ENCODE data around the gene CDC14A.
A peak's percentile ranks its signal among the peaks of the same experiment; 100 is the strongest.
"Not testable (repeated sequence)": the region's sequence is repeated elsewhere in the genome, so short reads cannot be mapped to it uniquely, and the experiment has no call there.

The CDC14A gene

DNA sequence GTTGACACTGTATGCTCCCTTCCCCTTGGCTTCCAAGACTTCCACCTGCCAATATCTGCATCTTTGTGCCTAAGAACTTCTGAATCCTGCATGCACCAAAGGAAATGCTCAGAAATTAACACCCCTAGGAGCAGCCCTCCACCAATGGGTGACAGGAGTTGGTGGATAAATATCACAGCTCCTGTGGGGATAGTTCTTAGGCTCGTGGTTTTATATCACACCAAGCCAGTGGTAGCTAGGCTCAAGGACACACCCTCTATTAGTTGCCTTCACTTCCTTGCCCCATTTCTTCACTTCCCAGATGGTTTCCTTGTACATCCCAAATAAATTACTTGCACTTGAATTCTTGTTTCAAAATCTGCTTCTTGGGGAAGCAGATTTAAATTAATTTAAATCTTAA lies 16.9 kb upstream of the CDC14A start:
- DNase-seq = no peak

DNA sequence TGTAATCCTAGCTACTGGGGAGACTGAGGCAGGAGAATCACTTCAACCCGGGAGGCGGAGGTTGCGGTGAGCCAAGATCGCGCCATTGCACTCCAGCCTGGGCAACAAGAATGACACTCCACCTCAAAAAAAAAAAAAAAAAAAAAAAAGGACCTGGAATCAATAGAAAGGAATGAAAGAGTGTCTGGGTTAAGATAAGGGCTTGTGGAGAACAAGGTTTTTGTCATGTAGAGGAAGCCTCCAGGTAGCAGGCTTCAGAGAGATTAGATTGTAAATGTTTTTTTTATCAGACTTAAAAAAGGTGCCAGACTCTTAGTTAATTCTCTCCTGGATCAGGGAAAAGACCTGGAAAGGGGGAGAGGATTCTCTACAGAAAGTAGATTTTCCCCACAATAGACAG lies 14.4 kb upstream of the CDC14A start:
- DNase-seq = not testable (repeated sequence)

- not testable (repeated sequence) for DNase-seq
Measured at GRCh38 chr1:100339735-100340134, 12.6 kb upstream of the CDC14A start.

GRCh38 chr1:100340494-100340893 lies 11.8 kb upstream of the CDC14A start:
- DNase-seq = no peak

GRCh38 chr1:100342348-100342747 lies 10.0 kb upstream of the CDC14A start:
- no peak for DNase-seq

DNA sequence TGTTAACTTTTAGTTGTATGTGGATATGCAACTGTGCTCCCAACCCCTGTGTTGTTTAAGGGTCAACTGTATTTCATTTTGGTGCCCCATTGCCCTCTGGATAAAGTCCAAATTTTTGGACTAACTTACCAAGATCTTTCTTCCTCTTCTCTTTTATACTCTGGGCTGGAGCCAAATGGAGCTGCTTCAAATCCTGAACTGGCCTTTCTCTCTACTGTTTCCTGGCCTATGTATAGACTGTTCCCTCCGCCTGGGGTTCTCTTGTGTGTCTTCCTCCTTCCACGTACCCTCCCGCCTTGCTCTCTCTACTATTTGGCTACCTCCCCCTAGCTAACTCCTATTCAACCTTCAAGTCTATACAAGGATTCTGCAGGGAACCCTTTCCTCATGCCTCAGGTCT lies 8.4 kb upstream of the CDC14A start:
- no peak for DNase-seq

GRCh38 chr1:100344774-100345173 lies 7.5 kb upstream of the CDC14A start:
- no peak for DNase-seq

- DNase-seq = no peak
Measured at GRCh38 chr1:100346387-100346786, 5.9 kb upstream of the CDC14A start.

DNA sequence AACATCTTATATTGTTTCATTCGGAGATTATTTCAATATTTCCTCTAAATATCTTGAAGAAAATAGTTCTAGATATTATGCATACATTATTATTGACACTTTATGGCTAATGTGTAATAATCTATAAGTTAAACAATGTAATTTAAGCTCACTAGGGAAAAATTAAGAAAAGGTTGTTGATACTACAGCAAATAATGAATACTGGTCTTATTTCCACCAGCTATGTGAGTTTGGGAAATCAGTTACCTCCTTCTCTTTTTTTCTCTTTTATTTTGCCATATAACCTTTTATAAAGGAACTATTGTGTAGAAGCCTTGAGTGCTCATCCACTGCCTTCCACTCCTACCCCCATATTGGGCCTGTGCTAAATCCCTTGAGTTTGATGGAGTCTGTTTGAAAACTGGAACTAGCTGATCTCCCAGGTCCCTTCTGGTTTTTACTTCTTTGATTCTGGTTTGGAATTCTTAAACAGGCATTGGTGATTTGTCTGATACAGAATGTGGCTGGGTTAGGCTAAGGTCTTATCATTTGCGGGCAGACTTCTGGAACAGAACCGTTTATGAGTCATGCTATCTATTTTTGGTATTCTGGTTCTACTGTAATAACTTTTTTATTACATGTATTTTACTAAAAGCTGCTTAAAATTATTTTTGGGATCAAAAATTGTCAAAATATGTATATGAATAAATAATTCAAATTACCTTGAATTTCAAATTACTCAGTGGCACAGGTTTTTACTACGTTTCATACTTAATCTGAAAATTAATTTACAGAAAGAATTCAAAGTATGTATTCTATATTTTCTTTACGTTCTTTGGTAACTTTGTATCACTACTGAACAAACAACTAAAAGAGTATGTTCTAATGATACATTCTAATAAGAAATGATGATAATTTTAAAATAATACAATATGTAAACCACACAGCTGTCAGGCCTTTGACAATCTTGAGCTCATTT lies 5.0 kb upstream of the CDC14A start:
- no peak for DNase-seq

DNA sequence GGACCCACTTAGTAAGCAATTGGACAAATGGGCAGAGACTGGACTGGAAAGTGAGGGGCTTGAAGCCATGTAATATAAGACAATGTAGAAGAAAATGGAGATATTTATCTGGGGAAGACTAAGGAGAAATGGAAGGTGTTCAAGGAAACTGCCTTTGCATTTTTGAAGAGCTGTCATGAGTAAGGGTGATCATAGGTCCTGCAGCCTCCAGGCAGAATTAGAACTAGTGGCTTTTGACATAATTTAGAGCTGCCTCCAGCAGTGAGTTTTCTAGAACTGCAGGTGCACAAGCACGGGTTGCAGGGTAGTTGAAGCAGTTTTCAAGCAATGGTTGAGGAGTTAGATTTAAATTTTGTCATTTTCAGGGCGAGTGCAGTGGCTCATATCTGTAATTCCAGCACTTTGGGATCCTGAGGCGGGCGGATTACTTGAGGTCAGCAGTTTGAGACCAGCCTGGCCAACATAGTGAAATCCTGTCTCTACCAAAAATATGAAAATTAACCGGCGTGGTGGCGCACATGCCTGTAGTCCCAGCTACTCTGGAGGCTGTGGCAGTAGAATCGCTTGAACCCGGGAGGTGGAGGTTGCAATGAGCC lies 3.7 kb upstream of the CDC14A start:
- no peak for DNase-seq

DNA sequence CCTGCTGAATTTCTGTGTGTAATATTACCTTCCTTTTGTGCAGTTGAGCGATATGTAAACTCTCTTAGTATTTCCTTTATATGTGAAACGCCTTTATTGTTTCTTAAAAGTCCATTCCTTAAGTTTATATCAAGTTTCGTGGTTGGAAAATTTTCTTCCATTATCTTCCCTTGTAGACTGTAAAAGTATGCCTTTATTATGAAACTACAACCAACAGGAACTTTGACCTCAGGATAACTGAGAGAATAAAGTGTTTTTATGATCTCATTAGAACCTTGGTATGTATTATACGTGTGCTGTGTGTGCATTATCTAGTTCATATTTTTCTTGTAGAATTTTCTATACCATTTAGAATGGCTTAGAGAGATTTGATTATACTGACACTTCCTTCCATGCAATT lies 3.1 kb upstream of the CDC14A start:
- no peak for DNase-seq

DNA sequence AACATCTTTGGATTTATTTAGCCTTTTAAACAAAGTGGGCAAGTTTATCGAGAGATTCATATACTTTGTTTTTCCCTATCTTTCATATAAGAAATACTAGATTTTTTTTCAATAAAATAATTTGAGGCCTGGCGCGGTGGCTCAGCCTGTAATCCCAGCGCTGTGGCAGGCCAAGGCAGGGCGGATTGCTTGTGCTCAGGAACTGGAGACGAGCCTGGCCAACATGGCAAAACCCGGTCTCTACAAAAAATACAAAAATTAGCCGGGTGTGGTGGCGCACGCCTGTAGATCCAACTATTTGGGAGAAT lies 1.6 kb upstream of the CDC14A start:
- no peak for DNase-seq

DNA sequence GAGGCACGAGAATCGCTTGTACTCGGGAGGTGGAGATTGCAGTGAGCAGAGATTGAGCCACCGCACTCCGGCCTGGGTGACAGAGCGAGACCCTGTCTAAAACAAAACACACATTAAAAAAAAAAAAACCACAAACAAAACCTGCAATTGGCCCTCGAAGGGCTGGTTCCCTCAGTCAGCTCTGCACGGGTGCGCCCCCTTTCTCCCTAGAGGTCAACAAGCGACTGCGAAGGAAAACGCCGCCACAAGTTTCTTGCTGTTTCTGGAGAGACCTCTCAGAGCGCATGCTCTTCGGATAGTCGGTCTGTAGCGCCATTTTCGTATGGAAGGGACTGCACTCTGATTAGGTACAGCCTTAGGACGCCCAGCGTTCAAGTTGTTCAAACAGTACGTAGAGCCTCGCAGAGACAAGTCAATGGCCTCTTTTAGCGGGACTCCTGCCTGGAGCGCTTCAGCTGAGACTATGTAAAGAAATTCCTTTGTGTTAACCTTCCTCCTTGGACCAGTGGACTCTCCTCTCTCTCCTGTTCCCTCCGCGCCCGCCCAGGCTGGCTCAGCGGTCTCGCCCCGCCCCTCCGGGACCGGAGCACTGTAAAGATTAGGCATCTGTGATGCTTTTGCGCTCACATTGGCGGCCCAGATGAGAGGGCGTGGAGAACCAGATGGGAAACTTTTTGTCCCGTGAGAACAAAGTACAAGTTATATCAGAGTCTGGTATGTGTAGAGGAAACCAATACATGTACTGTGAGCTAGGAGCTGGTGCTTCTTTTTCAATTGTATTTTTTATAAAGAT lies 1.0 kb upstream of the CDC14A start:
- DNase-seq = peak; percentile 93

DNA sequence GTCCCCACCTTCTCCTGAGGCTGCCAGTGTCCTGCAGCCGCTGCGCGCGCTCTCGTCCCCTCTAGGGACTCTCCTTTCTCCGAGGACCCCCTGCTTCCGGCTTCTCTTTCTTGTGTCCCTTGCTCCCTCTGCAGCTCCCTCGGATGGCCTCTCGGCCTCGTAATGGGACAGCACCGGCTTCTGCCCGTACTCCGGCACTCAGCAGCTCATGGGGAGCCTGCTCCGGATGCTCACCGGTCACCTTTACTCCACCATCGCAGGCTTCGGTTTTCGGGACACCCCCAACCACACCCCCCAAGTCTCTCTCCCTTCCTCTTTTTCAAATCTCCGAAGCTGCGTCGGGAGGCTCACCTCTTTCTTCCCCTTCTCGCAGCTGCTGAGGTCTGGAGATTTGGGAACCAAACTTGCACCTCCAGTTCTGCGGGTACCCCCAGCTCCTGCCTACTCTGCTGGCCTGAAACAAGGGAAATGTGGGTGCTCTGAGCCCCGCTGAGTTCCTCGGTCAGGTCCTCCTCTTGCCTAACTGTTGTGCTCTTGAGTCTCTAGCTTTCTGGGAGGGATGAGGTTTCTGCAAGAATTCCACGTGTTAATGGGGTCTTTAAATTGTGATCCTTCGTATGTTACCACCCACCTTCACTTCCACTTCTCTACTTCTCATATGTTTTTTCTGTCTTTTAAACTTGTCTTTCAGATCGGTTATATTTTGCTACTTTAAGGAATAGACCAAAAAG lies 930 bp downstream of the CDC14A start:
- peak; percentile 15 for DNase-seq

DNA sequence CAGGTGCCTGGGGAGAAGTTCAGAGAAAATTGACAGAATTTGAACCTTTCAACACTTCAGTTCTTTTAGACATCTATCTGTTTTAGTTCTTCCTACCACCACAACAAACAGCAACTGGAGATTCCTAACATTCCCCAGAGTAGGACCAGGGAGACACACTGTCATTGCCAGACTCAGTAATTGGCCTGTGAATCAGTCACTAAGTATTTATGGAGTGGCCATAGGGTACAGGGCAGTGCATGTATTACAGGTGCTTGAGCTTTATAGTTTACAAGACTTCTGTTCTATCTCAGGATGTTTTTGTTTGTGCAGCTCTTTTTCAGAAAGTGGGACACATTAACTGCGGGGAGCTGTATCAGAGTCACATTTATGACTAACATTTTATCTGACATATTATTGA lies 1.7 kb downstream of the CDC14A start:
- no peak for DNase-seq

- DNase-seq = no peak
Measured at GRCh38 chr1:100354971-100355394, 2.7 kb downstream of the CDC14A start.

DNA sequence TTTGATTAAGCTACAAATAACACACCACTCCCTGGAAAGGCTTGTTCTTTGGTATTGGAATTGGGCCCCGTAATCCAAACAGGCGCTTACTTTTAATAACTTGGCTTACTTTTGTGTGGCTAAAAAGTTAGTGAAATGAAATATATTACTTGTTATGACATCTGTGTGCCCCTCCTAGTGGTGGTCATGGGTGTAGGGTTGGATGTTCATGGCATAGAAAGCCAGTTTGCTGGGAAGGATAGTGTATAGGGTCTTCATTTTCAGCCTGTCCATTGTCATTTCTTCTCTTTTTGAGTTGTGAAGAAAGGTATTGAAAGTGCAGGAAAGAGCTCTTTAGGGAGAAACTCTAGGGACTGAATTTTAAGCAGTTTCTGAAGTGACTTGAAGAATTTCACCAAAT lies 5.9 kb downstream of the CDC14A start:
- no peak for DNase-seq

- DNase-seq = peak; percentile 64
Measured at GRCh38 chr1:100359139-100359538, 6.8 kb downstream of the CDC14A start.

DNA sequence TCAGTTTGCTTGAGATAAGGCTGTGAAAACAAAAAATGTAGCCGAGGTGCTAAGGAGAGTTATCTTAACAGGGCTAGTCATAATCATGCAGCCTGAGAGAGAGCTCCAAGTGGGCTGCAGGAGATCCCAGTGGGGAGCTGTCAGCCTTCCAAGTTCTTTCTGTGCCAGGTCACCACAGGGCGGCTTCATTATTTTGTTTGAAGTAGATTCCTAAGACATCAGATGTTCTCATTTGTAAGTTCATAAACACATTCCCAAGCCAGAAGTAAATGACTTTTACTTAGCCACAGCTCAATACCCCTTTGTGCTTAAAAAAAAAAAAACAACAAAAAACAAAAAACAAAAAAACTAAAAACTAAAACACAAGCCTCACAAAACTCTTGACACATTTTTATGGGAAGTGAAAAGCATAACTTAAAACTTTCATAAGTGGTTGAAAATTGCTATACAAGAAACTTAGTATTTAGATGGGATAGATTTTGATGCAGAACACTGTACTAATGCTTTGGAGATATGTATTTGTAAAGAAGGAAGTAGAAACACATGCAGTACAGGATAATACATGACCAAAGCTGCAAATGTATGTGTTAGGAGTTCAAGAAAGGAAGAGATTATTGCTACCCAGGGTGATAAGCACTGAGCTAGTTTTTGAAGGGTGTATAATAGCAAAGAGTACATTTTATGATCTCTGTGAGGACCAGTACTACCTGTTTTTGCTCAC lies 8.6 kb downstream of the CDC14A start:
- DNase-seq = no peak

GRCh38 chr1:100361511-100362089 lies 9.3 kb downstream of the CDC14A start:
- DNase-seq = no peak

DNA sequence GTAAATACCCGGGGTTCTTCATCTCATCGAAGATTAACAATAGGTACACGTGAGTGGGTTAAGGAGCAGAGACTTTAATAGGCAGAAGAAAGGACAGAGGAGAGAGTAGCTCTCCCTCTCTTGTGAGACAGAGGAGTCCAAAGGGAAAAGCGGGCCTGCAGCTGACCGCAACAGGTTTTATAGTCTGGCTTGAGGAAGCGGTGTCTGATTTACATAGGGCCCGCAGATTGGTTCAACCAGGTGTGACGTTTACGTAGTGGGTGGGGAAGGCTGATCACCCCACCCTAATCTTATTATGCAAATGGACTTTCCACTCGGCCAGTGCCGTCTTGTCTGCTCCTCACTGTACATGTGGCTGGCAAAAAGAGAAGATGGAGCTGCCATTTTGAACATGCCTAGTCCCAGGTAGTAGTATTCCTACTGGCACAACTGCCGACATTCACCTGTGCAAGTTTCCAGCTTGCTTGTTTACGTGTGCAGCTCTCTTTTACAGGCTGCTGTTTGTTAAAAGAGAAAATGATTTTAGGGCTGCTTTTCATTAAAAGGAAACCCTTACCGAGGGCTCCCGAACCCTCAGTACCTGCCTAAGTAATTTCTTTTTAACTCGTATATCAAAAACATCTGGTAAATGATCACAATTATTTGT lies 10.6 kb downstream of the CDC14A start:
- no peak for DNase-seq

Data from inflammatory macrophage treated with lipopolysaccharide for 4 hours (primary cell).